ENCODE measurements around the gene STARD10. TPM values are rescaled to one million over a fixed set of nuclear protein-coding genes. Genes with fewer than 3 reads are reported as not detected.

STARD10 gene
- total RNA-seq, 1 experiment from 2014 or later: 60.2 TPM

- DNase-seq (ENCODE audit: low spot score): no peak
Observed at GRCh38 chr11:72706579-72706978, 87.3 kb downstream of the STARD10 start.

GRCh38 chr11:72705442-72706365, 88.1 kb downstream of the STARD10 start:
- no peak for DNase-seq (ENCODE audit: low spot score)

- DNase-seq (ENCODE audit: low spot score): no peak
Observed at GRCh38 chr11:72704783-72705265, 89.0 kb downstream of the STARD10 start.

Other genes starting within 250 kb of the STARD10 start
- gene PDE2A, start 119.6 kb downstream of the STARD10 start, total RNA-seq (2014; rRNA removed; shearing (Covaris generic)): 6.5 and 8.8 TPM in 2 replicates
- 54.4 and 61.7 TPM in 2 replicates for gene ARAP1, start 41.6 kb downstream of the STARD10 start, total RNA-seq (2014; rRNA removed; shearing (Covaris generic))
- gene ATG16L2, start 20.4 kb upstream of the STARD10 start, total RNA-seq (2014; rRNA removed; shearing (Covaris generic)): 3.4 and 46.5 TPM in 2 replicates